H1 (cell line): ENCODE measurements around the gene NDUFB10. TPM values are rescaled to one million over a fixed set of nuclear protein-coding genes. Genes with fewer than 3 reads are reported as not detected.
A peak's percentile ranks its signal among the peaks of the same experiment; 100 is the strongest.

Experiments used
- CTCF ChIA-PET: fragments of 300-600 bp; sonication (Branson Sonifier 250); formaldehyde crosslinking; loops from one replicate; lab custom pipeline; 2021; ENCODE audit not compliant: partially characterized antibody; lab: Charles Lee
- POLR2A ChIA-PET: fragments of 300-600 bp; sonication (Branson Sonifier 250); formaldehyde crosslinking; loops from one replicate; lab custom pipeline; 2021; ENCODE audit warnings: inconsistent platforms; ENCODE audit not compliant: partially characterized antibody; lab: Charles Lee
- DNase-seq, 2 experiments: peaks; one replicate each; pipeline versions ENCODE4 v3.0.0 to v3.0.0-alpha.2; 2010 to 2022; ENCODE audit warnings: low spot score in 2 of 2, low read depth in 1 of 2, mixed read lengths in 1 of 2
- FAIRE-seq: peaks from 2 replicates; lab custom pipeline; 2011; peaks lifted over from hg19 to GRCh38; lab: Jason Lieb, UNC
- H2AFZ ChIP-seq: 2 replicates; pipeline ENCODE4 v1.8.1; 2012; ENCODE audit warnings: low read length, inconsistent platforms
- H2AK5ac ChIP-seq: 2 replicates; pipeline ENCODE4 v1.6.1; 2013; ENCODE audit warnings: low read depth, low read length
- H2BK120ac ChIP-seq: replicated peaks from 2 replicates; pipeline ENCODE3; 2013; ENCODE audit warnings: low read depth, low read length, inconsistent platforms
- H2BK12ac ChIP-seq: 2 replicates; pipeline ENCODE4 v1.6.1; 2013; ENCODE audit warnings: low read depth, low read length
- H2BK15ac ChIP-seq: 2 replicates; pipeline ENCODE4 v1.6.1; 2013; ENCODE audit warnings: low read length
- H2BK20ac ChIP-seq: 2 replicates; pipeline ENCODE4 v1.6.1; 2013; ENCODE audit warnings: low read length
- H2BK5ac ChIP-seq: 2 replicates; pipeline ENCODE4 v1.6.1; 2013; ENCODE audit warnings: low read depth, low read length
- H3K14ac ChIP-seq: 2 replicates; pipeline ENCODE4 v1.6.1; 2013; ENCODE audit warnings: inconsistent platforms; ENCODE audit not compliant: insufficient read length
- H3K18ac ChIP-seq: 2 replicates; pipeline ENCODE4 v1.6.1; 2013; ENCODE audit warnings: low read length; ENCODE audit errors: extremely low read depth
- H3K23ac ChIP-seq: 2 replicates; pipeline ENCODE4 v1.6.1; 2013; ENCODE audit warnings: inconsistent platforms; ENCODE audit not compliant: insufficient read length
- H3K23me2 ChIP-seq: 2 replicates; pipeline ENCODE4 v1.6.1; 2013; ENCODE audit warnings: low read depth, low read length
- H3K27ac ChIP-seq: 2 replicates; pipeline ENCODE4 v1.6.1; 2011; ENCODE audit warnings: low read depth, low read length, inconsistent platforms
- H3K27me3 ChIP-seq, 4 experiments: replicated peaks in 1 of 4; 1 replicate in 1 of 4; 2 replicates in 3 of 4; pipeline versions ENCODE4 v1.6.1 to v1.8.1; 2011 to 2013; ENCODE audit warnings: low read length in 3 of 4, mild to moderate bottlenecking in 3 of 4, inconsistent platforms in 2 of 4, mixed read lengths in 2 of 4, moderate library complexity in 1 of 4; ENCODE audit not compliant: control insufficient read depth in 3 of 4, insufficient read depth in 3 of 4; ENCODE audit errors: extremely low read depth in 1 of 4
- H3K36me3 ChIP-seq, 4 experiments: 2 replicates each; pipeline versions ENCODE4 v1.6.1 to v1.8.1; 2011 to 2013; ENCODE audit warnings: mild to moderate bottlenecking in 4 of 4, low read length in 3 of 4, moderate library complexity in 2 of 4, control low read depth in 1 of 4, inconsistent platforms in 1 of 4; ENCODE audit not compliant: insufficient read depth in 4 of 4, control insufficient read depth in 2 of 4
- H3K4ac ChIP-seq: replicated peaks from 2 replicates; pipeline ENCODE3; 2013; ENCODE audit warnings: low read length, low read depth, mixed read lengths, inconsistent platforms; ENCODE audit not compliant: insufficient read length
- H3K4me1 ChIP-seq, 4 experiments: replicated peaks in 1 of 4; 1 replicate in 1 of 4; 2 replicates in 3 of 4; pipeline versions ENCODE4 v1.6.1 to v1.8.1; 2011 to 2013; ENCODE audit warnings: low read length in 3 of 4, inconsistent platforms in 2 of 4, mixed read lengths in 1 of 4; ENCODE audit not compliant: insufficient read depth in 4 of 4, control insufficient read depth in 3 of 4
- H3K4me2 ChIP-seq, 2 experiments: 2 replicates each; pipeline versions ENCODE4 v1.6.1 to v1.8.1; 2011 to 2013; ENCODE audit warnings: low read depth in 2 of 2, low read length in 2 of 2, control low read depth in 1 of 2, inconsistent platforms in 1 of 2, mild to moderate bottlenecking in 1 of 2; ENCODE audit not compliant: insufficient read depth in 1 of 2
- H3K4me3 ChIP-seq, 4 experiments: fragments of 200-600, 300-600 bp in 1 of 4; sonication (generic), shearing (Covaris generic), sonication (Bioruptor Twin) in 1 of 4; 2 replicates each; pipeline versions ENCODE4 v1.5.1 to v1.8.1; 2011 to 2016; ENCODE audit warnings: low read length in 4 of 4, low read depth in 3 of 4, control low read depth in 2 of 4, inconsistent platforms in 2 of 4, mild to moderate bottlenecking in 2 of 4, mixed read lengths in 1 of 4, moderate library complexity in 1 of 4; ENCODE audit not compliant: insufficient read depth in 2 of 4; ENCODE audit errors: extremely low read depth in 1 of 4
- H3K56ac ChIP-seq: replicated peaks from 2 replicates; pipeline ENCODE3; 2013; ENCODE audit warnings: low read depth, mild to moderate bottlenecking, mixed read lengths, low read length, inconsistent platforms; ENCODE audit not compliant: insufficient read length
- H3K79me1 ChIP-seq: 2 replicates; pipeline ENCODE4 v1.6.1; 2013; ENCODE audit warnings: low read depth, low read length, control low read depth
- H3K79me2 ChIP-seq, 2 experiments: 2 replicates each; pipeline versions ENCODE4 v1.6.1 to v1.8.1; 2012 to 2013; ENCODE audit warnings: low read length in 2 of 2, mild to moderate bottlenecking in 2 of 2, inconsistent platforms in 1 of 2; ENCODE audit not compliant: insufficient read depth in 2 of 2, control insufficient read depth in 1 of 2
- H3K9ac ChIP-seq, 4 experiments: replicated peaks in 1 of 4; 1 replicate in 1 of 4; 2 replicates in 3 of 4; pipeline versions ENCODE4 v1.6.1 to v1.8.1; 2011 to 2013; ENCODE audit warnings: low read depth in 3 of 4, low read length in 3 of 4, control low read depth in 2 of 4, mild to moderate bottlenecking in 2 of 4, moderate library complexity in 2 of 4, inconsistent platforms in 1 of 4; ENCODE audit errors: extremely low read depth in 1 of 4
- H3K9me3 ChIP-seq, 2 experiments: 2 replicates each; pipeline versions ENCODE4 v1.6.1 to v1.8.1; 2012 to 2013; ENCODE audit warnings: mild to moderate bottlenecking in 2 of 2, moderate library complexity in 2 of 2, control low read depth in 1 of 2, inconsistent platforms in 1 of 2, low read depth in 1 of 2, low read length in 1 of 2, mixed read lengths in 1 of 2; ENCODE audit not compliant: insufficient read depth in 2 of 2
- H4K20me1 ChIP-seq, 2 experiments: replicated peaks in 1 of 2; 2 replicates each; pipeline versions ENCODE3 to v1.8.1; 2011 to 2013; ENCODE audit warnings: inconsistent platforms in 2 of 2, low read length in 2 of 2, mild to moderate bottlenecking in 1 of 2; ENCODE audit not compliant: insufficient read depth in 2 of 2, control insufficient read depth in 1 of 2
- H4K5ac ChIP-seq: 2 replicates; pipeline ENCODE4 v1.6.1; 2013; ENCODE audit warnings: low read length, low read depth, mixed read lengths, inconsistent platforms; ENCODE audit not compliant: insufficient read length
- H4K8ac ChIP-seq: 2 replicates; pipeline ENCODE4 v1.8.0; 2013; ENCODE audit warnings: mild to moderate bottlenecking, moderate library complexity, low read length, inconsistent platforms; ENCODE audit not compliant: insufficient read depth; ENCODE audit errors: extremely low read depth
- H4K91ac ChIP-seq: replicated peaks from 2 replicates; pipeline ENCODE3; 2013; ENCODE audit warnings: low read length, mixed read lengths, inconsistent platforms; ENCODE audit not compliant: insufficient read length
- ATF2 ChIP-seq: IDR thresholded peaks from 2 replicates; pipeline ENCODE4 v1.6.1; 2012; ENCODE audit warnings: low read length, inconsistent platforms
- CTBP2 ChIP-seq: IDR thresholded peaks from 2 replicates; pipeline ENCODE4 v1.7.0; 2011; ENCODE audit warnings: borderline replicate concordance, mild to moderate bottlenecking, moderate library complexity, mixed read lengths, low read length; ENCODE audit not compliant: insufficient read depth, insufficient read length
- FOSL1 ChIP-seq: IDR thresholded peaks from 2 replicates; pipeline ENCODE4 v1.6.1; 2011; ENCODE audit warnings: mild to moderate bottlenecking, low read depth, low read length, moderate library complexity; ENCODE audit not compliant: insufficient read depth
- KDM5A ChIP-seq: fragments of 200-600 bp; IDR thresholded peaks from 2 replicates; pipeline ENCODE4 v1.7.1; 2012; ENCODE audit warnings: mild to moderate bottlenecking, low read length, inconsistent platforms, mixed read lengths
- SAP30 ChIP-seq: fragments of 300-600 bp; sonication (generic); IDR thresholded peaks from 2 replicates; pipeline ENCODE4 v1.7.1; 2012; ENCODE audit warnings: low read length, moderate library complexity, mild to moderate bottlenecking, inconsistent platforms; ENCODE audit not compliant: insufficient read depth, insufficient replicate concordance
- SP1 ChIP-seq: IDR thresholded peaks from 2 replicates; pipeline ENCODE4 v1.6.1; 2011; ENCODE audit warnings: low read depth, low read length
- TAF1 ChIP-seq: IDR thresholded peaks from 2 replicates; pipeline ENCODE4 v1.6.1; 2011; ENCODE audit warnings: mild to moderate bottlenecking, low read depth, low read length
- TBP ChIP-seq: IDR thresholded peaks from 2 replicates; pipeline ENCODE4 v1.6.1; 2011; ENCODE audit warnings: low read depth, low read length, improper control_type of control experiment
- TEAD4 ChIP-seq: IDR thresholded peaks from 2 replicates; pipeline ENCODE4 v1.6.1; 2012; ENCODE audit warnings: low read depth, low read length, inconsistent platforms, mixed read lengths
- WGBS, 2 experiments: shearing (Covaris generic) in 1 of 2; methylation state at CpG; one replicate each; pipeline versions ENCODE4 v1.1.6 to v1.1.7; 2013 to 2015; ENCODE audit warnings: low lambda C conversion rate in 2 of 2, mixed read lengths in 2 of 2, inconsistent platforms in 1 of 2, low coverage in 1 of 2, missing lambda C conversion rate in 1 of 2; ENCODE audit not compliant: insufficient replicate concordance in 2 of 2, insufficient coverage in 1 of 2, insufficient read length in 1 of 2; ENCODE audit errors: extremely low coverage in 1 of 2, missing lambda C conversion rate in 1 of 2; 5-methylcytosine and 5-hydroxymethylcytosine counted together
- polyA plus RNA-seq, 7 experiments: library from polyadenylated mRNA; depleted of rRNA in 3 of 7; stranded (reverse) in 5 of 7; unstranded in 2 of 7; fragments of >200 nt in 5 of 7; fragments of 200-250 nt in 2 of 7; gene quantifications; 1 replicate in 5 of 7; 2 replicates in 1 of 7; 4 replicates in 1 of 7; pipeline versions ENCODE4 v1.2.1 to v1.2.3, GENCODE V29; 2011 to 2013; ENCODE audit warnings: missing spikeins in 2 of 7, mixed read lengths in 2 of 7
- total RNA-seq: library from RNA; stranded (reverse); fragmentation: NEBNext Ultra II Directional; extraction: Animal tissue kit (Norgen Biotek cat#: 25700); gene quantifications from 2 replicates; pipeline ENCODE4 v1.2.1, GENCODE V29; 2021

The NDUFB10 gene
- total and polyA plus RNA-seq, 2 of the 8 experiments (the other 6 are each of a cell fraction or from before 2014, with no cell fraction given) = 183 to 194 TPM

GRCh38 chr16:1979271-1980029, 20.1 kb downstream of the NDUFB10 start:
- no peak overlapping the region for H3K14ac ChIP-seq
- no peak overlapping the region for H2BK20ac ChIP-seq
- no peaks in the 10 kb centered on the region for H3K79me1 ChIP-seq
- H2BK12ac ChIP-seq = 0 out of 2 replicates have a peak overlapping the region, but pooled peaks have one; percentile 60
- peak overlapping the region; percentile 78 for H3K18ac ChIP-seq
- peak overlapping the region; percentile 83 for H4K8ac ChIP-seq
- no peak overlapping the region for H3K56ac ChIP-seq
- H3K79me2 ChIP-seq = 0 out of 4 replicates have a peak, but pooled peaks cover 0 to under 1% of the 10 kb centered on the region in 2 experiments
- H4K91ac ChIP-seq = peak overlapping the region; percentile 55
- H3K9ac ChIP-seq = peak overlapping the region in 1 of 4 experiments; percentile 22; a peak in 4 of 7 replicates
- H3K36me3 ChIP-seq = peaks cover 11 to 32% (median 20%) of the 10 kb centered on the region in 4 experiments; a peak in 7 of 8 replicates
- no peak overlapping the region for H3K23ac ChIP-seq
- CTCF ChIA-PET = interaction anchor here (0.5 to 1.5 kb wide), 2 partner anchors 25 to 52 kb away, joined by 3 to 4 read pairs; no protein-coding TSS in a partner anchor
- H2AFZ ChIP-seq = no peak overlapping the region
- FAIRE-seq (no peak), DNase-seq (peak in 1 of 2 experiments; percentile 87)
- peaks cover 2 to 22% of the 10 kb centered on the region in 2 experiments for H4K20me1 ChIP-seq
- H2BK5ac ChIP-seq = peak overlapping the region; percentile 60; the same call in 1 of the 2 replicates
- peak overlapping the region; percentile 78 for H3K4ac ChIP-seq
- peaks cover 3 to 30% (median 25%) of the 10 kb centered on the region in 4 experiments for H3K4me1 ChIP-seq
- H3K27ac ChIP-seq = no peak overlapping the region
- 0 out of 2 replicates have a peak overlapping the region, but pooled peaks have one; percentile 13 for H2AK5ac ChIP-seq
- H2BK15ac ChIP-seq = no peak overlapping the region
- peak overlapping the region; percentile 87 to 91 for H3K4me2 ChIP-seq
- peak overlapping the region; percentile 64 for H4K5ac ChIP-seq
- 9% methylated on average over 33 of the region's 70 CpGs; no CpG with 5 or more reads in 1 of the 2 experiments for WGBS, 2 experiments
- POLR2A ChIA-PET = interaction anchor here (0.8 to 28.2 kb wide), 17 partner anchors 8 to 175 kb away, joined by 3 to 736 read pairs (median 4); partner anchors contain the start of genes MSRB1, NDUFB10, RNF151 and RPS2
- peak overlapping the region; percentile 31 to 61 (median 38) for H3K4me3 ChIP-seq
- H3K27me3 ChIP-seq = peaks cover 8 to 40% (median 39%) of the 10 kb centered on the region in 4 experiments; a peak in 6 of 7 replicates
- H2BK120ac ChIP-seq = no peak overlapping the region
- peaks cover 22% of the 10 kb centered on the region for H3K23me2 ChIP-seq
- H3K9me3 ChIP-seq = no peaks in the 10 kb centered on the region
- TF ChIP-seq CTBP2 (no peak), KDM5A (no peak), FOSL1 (no peak), SAP30 (no peak), TBP (no peak), ATF2 (no peak; the same call in 1 of the 2 replicates), TEAD4 (peak; percentile 4; the same call in 1 of the 2 replicates), SP1 (no peak), TAF1 (peak; percentile 26; the same call in 1 of the 2 replicates)
